Measurements from ENCODE around the gene ZNF831. TPM values are rescaled to one million over a fixed set of nuclear protein-coding genes. Genes with fewer than 3 reads are reported as not detected.

ZNF831 gene
- polyA plus RNA-seq, 1 donor: 0.20 TPM

GRCh38 chr20:59157531-59157930 is 6.1 kb upstream of the ZNF831 start:
- no peak for DNase-seq (ENCODE audit: low read depth)

- no peak for DNase-seq (ENCODE audit: low read depth)
These were observed 5.6 kb upstream of the ZNF831 start for GRCh38 chr20:59157961-59158541.

DNA sequence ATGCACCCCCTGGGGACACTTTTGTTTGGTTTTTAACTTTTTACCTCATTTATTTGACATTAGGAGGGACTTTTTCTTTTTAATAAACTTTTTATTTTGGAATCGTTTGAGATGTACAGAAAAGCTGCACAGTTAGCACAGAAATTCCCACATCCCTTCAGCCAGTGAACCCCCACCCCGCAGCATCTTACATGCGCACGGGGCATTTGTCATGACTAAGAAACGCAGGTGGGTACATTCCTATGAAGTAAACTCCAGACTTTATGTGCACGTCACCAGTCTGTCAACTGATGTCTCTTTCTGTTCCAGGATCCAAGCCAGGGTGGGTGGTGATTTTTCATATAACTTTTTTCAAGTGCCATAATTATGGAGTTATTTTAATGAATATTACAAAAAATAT is 4.9 kb upstream of the ZNF831 start:
- DNase-seq (ENCODE audit: low read depth): no peak

- no peak for DNase-seq (ENCODE audit: low read depth)
These were observed 4.5 kb upstream of the ZNF831 start for GRCh38 chr20:59159091-59159490.

DNA sequence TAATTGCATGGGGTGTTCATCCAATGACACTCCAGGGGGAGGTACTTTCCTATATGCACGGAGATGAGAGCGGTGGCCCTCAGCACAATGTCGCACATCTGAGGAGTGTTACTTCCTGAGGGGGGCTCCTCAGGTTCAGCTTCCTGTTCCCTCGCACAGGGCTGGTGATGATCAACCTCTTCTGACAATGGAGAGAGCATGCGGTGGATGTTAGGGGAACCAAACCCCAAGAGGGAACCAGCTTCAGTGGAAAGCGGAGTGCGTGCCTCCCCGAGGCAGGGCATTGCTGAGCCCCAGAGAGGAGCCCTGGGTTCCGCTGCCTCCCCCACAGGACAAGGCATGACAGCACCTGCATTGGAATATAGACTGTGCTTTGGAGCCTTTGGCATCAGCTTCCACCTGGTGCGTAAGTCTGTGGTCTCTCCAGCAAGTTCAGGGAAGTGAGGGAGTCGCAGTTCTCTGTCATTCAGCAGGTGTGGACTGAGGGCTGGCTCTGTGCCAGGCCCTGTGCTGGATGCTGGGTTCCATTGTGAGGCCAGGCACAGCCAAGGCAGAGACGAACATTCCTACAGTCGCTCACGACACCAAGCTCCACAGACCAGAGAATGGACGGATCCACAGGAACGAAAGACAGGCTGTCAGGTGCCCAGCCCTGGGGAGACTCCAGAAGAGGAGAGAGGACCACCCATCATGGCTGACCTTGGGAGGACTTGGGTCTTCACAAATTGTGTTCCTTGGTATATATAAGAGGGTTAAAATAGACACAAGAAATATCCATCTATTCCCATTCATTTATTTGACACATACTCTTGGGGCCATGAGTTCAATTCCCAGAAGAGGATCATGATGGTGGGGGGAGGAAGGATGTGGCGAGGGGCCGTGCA is 3.9 kb upstream of the ZNF831 start:
- DNase-seq (ENCODE audit: low read depth): no peak

DNA sequence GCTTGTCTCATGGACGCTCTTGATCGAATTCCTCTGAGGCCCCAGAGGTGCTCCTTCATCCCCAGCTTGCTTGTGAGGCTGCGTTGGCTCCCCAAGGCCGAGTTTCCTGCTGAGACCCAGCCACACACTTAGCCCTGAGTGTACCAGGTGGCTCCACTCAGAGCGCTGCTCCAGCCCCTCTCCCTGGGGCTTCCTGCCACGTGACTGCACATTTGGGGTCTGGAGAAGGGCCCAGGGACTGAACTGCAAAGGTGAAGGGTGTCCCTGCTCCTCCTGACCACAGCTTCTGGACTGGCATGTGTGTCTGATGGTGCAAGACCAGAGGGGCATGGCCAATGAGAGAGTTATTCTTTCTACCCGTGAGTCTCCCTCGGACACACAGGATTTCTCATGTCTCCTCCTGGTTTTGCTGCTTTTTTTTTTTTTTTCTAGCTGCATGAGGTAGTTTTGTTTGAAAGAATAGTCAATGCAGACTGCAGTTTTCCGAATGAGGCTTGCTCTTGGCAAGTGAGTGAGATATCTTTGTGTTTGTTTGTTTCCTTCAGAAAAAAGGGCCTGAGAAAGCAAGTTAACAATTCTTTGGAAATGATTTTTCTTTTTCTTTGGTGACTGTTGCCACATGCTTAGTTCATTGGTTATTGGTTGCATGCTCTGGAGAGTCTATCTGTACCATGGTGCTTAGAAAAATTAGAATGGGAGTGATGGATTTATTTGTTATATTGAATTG is 3.1 kb upstream of the ZNF831 start:
- no peak for DNase-seq (ENCODE audit: low read depth)

GRCh38 chr20:59161721-59162120 is 1.9 kb upstream of the ZNF831 start:
- no peak for DNase-seq (ENCODE audit: low read depth)

GRCh38 chr20:59164686-59165391 is 1.2 kb downstream of the ZNF831 start:
- no peak for DNase-seq (ENCODE audit: low read depth)

GRCh38 chr20:59165396-59165795 is 1.8 kb downstream of the ZNF831 start:
- no peak for DNase-seq (ENCODE audit: low read depth)

GRCh38 chr20:59165891-59166709 is 2.5 kb downstream of the ZNF831 start:
- no peak for DNase-seq (ENCODE audit: low read depth)

GRCh38 chr20:59170406-59171349 is 7.1 kb downstream of the ZNF831 start:
- DNase-seq (ENCODE audit: low read depth): no peak

GRCh38 chr20:59171986-59172385 is 8.4 kb downstream of the ZNF831 start:
- no peak for DNase-seq (ENCODE audit: low read depth)

- no peak for DNase-seq (ENCODE audit: low read depth)
These were observed 10.4 kb downstream of the ZNF831 start for GRCh38 chr20:59173938-59174491.

- no peak for DNase-seq (ENCODE audit: low read depth)
These were observed 11.4 kb downstream of the ZNF831 start for GRCh38 chr20:59175002-59175401.

- DNase-seq (ENCODE audit: low read depth): no peak
These were observed 12.2 kb downstream of the ZNF831 start for GRCh38 chr20:59175861-59176260.

DNA sequence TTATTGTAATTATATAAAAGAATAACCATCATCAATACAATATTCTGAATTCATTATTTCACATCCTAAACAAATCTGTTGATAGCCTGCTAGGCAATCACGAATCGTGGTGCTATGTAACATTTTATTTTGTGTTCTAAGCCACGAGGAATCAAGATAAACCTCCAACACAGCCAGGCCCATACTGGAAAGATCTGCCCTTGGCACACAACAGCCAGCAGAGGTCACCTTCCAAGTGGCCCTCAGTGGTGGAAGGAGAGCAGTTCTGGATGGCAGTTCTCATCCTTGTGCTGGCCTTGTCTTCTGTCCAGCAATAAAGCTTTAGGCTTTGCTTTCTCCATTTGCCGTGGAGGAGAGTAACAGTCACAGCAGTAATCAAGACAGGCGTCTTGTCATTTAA is 13.2 kb downstream of the ZNF831 start:
- DNase-seq (ENCODE audit: low read depth): no peak

GRCh38 chr20:59177266-59178250 is 13.9 kb downstream of the ZNF831 start:
- no peak for DNase-seq (ENCODE audit: low read depth)

DNA sequence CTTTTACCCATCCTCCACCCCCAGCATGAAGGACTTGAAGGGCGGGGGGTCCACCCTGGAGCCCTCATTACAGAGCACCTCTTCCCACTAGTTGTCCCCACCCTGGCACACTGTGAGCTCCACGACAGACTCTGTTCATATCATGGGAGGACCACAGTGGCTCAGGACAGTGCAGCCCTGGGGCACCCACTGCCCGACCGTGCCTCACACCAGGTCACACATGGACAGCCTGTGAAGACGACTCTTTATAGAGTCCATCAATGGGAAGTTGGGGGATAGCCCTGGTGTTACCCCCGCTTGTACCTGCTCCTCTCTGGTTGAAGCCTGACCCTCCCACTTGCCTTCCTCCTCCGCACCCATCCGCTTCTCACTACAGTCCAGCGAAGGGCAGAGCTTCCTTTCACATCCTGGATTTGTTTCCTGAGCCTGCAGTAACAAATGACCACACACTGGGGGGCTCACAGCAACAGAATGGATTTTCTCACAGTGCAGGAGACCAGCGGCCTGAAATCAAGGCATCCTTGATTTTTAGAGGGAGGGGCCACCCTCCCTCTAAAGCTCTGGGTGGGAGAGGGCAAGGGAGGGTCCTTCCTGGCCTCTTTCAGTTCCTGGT is 15.5 kb downstream of the ZNF831 start:
- no peak for DNase-seq (ENCODE audit: low read depth)
